CD4-positive, alpha-beta T cell treated with Interleukin-15 for 4 hours (primary cell): Measurements from ENCODE around the gene CDAN1.

ENCODE experiments used
- DNase-seq: peaks from one replicate; pipeline ENCODE4 v3.0.0-alpha.2; 2020; ENCODE audit warnings: low spot score

CDAN1 gene

DNA sequence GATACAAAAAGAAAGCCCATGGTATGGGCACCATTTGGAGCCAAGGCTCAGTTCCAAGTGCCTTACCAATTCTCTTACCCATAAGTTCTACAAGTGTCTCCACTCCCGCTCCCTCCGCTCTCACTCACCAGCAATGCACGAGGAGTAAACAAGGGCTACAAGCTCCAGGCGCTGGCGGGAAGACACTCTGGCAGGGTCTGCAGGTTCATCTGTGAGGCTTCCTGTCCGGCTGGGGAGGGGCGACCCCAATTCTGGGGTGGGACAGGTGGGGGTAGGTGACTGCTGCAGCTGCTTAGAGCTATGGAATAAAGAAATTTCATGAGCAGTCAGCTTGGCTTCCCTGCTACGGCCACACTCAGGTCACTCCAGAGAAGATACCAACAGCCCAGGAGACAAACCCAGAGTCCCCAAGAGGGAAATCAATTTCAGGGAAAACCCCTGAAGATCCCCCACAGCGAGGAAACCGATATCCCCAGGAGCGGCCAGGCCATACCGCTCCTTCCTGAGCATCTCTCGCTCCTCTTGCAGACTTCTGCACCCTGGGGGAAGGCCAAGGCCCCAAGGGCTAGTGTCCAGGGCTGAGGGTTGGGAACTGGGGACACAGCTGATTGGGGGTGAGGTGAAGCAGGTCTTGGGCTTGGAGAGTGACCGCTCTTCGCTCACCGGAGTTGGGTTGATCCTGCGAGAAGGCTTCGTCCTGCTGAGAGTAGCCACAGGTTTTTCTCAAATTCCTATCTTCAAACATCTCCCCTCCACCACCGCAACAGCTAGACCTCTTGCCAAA lies 1.4 kb downstream of the CDAN1 start:
- no peak for DNase-seq

DNA sequence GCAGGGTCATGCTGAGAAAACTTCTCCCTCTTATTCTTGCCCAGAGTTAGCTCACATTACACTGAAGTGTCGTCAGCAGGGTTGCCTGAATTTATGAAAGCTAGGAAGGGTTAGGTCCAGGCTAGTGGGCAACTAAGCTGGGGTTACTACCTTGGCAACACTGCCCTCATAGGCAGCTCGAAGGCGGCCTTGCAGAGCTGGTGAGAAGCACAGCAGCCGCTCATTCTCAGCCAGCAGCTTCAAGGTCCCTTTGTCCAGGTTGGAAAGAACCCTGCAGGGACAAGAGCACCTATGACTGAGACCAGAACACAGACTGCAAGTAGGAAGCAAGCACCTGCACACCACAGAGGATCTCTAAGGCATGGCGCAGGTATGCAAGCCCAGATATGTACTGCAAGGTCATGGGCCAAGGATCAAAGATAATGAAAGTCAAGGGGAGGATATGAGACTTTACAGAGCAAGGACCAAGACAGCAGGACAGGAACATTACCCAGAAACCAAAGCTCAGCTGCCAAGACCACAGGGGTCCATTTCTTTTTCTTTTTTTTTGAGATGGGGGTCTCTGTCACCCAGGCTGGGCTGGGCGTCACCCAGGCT lies 2.8 kb downstream of the CDAN1 start:
- no peak for DNase-seq

DNA sequence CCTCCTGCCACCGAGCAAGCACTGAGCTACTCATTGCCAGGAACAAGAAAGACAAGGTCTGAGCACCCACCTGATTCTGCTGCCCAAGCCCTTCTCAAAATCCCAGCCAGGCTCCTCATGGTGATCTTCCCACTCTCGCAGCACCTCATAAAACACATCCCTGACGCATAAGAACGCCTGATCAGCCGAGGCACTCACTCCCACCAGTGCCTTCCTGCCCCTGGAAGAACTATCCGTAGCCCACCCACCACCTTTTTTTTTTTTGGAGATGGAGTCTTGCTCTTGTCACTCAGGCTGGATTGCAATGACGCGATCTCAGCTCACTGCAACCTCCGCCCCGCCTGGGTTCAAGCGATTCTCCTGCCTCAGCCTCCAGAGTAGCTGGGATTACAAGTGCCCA lies 3.9 kb downstream of the CDAN1 start:
- no peak for DNase-seq

DNA sequence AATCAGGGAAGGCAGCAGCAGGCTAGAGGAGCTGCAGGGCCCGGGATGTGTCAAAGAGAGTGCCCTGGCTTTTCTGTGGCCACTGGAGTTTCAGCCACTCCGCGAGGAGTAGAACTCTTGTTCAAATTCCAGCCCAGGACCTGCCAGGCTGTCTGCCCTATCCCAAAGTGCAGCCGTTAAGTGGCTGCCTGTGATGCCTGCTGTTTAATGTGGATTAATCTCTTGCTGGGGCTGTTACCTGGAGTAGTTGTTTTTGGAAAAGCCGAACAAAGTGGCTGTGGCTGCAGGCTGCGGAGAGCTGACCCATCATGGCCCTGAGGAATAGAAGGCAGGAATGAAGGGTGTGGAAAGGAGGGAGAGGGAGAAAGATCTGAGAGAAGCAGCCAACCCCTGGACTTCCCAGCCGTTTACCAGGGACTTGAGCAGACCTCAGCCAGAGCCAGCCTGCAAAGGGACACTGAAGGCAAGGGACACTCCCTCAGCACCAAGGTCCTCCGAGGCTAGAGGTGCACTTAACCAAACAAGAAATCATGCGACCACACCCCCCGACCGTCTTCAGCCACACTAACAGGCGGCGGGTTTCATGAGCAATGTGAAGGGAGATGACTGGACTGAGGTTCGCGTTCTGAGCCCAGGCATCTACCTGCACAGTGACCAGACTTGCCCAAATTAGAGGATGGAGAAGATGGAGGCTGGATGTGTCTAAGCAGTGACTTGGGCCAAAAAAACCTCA lies 4.7 kb downstream of the CDAN1 start:
- DNase-seq = no peak

DNA sequence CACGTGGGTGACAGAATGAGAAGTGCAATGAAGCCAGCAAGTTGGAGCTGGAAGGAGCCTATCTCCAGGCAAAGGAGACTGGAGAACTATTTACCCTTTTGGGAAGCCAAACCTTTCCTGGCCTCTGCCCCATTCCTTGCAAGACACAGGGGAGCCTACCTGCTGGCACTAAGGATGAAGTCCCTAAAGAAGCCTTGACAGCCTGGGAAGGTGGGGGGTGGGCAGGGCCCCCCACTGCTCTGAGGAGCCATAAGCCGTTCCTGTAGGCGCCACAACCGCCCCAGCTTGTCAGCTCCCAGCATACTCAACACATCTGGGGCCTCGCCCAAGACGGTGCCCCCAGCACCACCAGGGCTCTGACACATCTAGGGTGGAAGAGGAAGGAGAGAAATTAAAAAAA lies 5.5 kb downstream of the CDAN1 start:
- no peak for DNase-seq

DNA sequence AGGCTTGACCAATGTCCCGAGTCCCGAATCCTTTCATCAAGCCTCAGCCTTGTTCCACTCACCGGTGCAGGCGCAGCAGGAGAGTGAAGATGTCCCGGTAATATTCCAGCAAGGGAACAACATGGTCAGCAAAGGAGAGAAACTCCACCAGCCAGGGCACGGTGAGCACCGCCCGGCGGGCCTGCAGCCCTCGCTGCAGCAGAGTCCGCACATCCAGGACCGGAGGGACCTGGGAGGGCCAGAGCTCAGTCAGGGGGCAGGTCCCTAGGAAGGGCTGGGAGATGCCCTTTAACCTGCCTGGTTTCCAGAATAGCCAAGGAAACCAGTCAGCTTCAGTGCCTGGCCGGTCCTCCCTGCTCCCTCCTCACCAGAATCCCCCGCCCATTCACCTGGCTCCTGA lies 6.4 kb downstream of the CDAN1 start:
- no peak for DNase-seq

DNA sequence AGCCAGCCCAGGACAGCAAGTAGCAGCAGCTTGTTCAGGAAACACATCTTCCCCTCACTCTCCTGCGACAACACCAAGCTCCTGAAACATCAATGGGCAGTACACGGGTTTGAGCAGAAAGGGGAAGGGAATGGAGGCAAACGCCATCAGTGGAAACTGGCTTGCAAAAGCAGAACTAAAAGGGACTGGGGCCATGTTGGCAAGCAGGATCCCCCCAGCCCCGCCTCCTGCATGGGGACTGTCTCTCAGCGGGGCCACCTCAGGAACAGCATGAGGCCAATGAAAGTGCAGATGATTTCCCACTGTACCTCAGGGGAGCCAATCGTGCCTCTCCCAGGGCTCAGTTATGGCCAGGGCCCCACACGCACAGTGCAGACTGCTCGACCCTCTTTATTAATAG lies 6.8 kb downstream of the CDAN1 start:
- DNase-seq = no peak

DNA sequence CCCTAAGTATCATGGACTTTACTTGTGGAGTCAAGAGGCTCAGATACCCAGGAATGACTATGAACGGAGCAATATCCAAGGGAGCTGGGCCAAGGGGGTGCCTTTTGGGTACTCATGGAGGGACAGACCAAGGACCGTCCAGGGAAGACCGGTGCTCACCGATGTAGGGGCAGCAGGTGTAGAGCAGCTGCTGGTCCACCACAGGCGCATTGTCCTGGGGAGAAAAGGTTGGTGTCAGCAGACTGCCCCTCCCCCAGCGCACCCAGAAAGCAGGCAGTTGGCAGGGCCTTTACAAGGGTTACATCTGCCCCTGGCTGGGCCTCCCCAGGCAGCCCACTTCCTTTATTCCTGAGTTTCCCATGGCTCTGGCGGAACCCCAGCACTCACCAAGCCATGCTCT lies 7.5 kb downstream of the CDAN1 start:
- DNase-seq = no peak

DNA sequence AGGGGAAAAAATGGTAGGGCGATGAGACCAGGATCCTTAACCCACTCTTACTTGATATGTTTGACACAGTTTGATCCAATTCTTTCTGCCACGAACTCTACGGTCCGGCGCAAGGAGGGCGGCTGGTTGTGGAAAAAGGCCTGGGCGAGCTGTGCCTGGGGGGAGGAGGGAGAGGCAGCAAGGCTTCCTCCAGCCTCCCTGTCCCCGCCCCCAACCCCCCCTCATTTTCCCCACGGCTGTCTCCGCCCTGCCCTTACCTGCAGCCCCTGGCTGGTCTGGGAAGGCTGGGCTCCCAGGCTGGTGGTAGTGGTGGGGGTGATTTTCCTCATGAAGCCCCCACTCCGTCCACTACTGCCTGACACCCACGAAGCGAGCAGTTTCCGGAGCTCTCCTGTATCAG lies 8.0 kb downstream of the CDAN1 start:
- no peak for DNase-seq

DNA sequence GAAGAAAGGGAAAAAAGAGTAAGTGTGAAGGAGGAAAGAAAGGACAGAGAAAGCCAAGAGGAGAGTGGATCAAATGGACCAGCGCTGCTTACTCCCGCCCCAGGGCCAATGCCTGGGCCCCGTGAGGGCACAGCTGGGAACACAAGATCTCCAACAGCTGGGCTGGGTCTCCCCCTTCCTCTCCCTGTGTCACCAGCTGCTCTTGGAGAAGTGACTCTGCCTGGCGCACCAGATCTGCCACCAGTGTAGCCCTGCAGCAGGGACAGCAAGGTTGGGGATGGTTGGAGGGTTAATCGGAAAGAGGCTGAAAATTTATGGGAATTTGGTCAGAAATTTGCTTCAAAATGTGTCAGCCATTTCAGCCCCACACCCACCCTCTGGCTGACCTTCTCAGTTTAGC lies 8.4 kb downstream of the CDAN1 start:
- DNase-seq = no peak

DNA sequence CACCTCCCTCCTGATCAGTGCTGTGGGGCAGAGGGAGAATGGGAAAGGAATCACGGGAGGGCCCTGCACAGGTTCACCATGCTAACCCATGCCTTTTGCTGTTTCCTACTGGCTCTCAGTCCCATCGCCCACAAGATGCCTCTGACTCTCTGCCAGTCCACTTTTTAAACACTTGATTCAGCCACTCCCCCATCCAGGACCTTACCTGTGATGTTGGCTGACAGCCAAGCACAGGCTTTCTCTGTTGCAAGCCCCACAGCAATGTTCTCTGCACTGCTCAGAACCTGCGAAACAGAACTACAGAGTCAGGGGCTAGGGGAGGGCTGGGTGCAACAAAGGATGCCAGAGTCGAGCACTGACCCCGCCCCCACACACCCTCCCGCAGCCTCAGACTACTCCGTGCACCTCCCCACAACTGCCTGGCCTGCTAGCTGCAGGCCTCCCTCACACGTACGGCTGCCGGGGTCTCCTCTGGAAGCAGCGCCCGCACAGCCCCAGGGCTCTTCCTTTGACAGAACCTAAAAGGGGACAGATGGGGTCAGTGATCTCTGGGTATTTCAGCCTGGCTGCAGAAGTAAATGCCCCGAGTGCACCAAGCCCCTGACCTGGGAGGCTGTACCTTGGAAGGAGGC lies 9.1 kb downstream of the CDAN1 start:
- DNase-seq = no peak

DNA sequence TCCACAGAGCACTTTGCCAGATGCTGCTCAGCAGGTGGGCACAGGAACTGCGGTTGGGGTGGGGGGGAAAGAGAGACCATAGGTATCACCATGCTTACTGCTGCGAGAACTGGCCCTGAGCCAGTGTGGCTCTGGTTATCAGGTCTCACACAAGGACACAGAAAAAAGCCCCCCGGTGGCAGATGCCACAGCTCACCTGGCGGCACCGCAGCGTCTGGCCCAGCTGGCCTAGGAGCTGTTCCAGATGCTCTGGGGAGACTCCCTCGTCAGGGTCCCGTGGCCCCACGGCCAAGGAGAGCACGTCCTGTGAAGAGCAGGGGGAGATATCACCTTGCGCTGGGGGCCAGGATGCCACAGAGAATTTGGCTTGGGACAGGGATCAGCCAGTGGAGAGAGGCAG lies 10.8 kb downstream of the CDAN1 start:
- DNase-seq = no peak

DNA sequence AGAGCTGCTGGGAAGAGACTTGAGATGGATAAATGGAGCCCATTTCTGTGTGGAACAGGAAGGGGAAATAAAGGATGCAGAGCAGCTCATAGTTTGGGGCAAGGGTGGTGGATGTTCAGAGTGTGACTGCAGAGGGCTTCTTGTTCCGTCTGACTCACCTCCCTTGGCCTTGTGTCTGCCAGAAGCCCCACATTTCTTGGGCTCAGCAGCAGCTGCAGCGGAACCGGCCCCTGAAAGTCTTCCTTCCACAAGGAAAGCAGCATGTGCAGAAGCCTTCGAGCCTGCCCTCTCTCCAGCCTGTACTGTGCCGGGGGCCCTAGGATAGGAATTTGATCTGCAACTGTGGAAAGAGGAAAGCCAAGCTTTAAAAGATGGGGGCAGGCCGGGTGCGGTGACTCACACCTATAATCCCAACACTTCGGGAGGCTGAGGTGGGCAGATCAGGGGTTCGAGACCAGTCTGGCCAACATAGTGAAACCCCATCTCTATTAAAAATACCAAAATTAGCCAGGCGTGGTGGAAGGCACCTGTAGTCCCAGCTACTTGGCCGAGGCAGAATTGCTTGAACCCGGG lies 11.5 kb downstream of the CDAN1 start:
- no peak for DNase-seq

DNA sequence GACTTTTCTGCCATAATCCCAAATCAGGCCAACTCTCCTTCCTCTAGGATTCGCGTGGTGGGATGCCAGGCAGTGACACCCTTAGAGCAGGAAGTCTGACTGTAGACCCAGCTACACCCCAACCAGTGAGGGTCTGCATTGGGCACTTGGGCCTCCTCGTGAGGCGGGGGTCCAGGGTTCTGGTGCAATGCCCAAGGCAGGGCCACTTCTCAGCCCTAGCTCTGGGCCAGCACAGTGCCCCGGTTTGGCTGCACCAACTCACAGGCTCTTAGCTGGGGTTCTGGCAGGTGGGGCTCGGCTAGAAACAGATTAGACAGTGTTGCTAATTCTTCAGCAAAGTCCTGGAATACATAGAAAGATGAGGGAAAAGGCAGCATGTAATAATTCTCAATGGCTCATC lies 12.7 kb downstream of the CDAN1 start:
- DNase-seq = no peak

DNA sequence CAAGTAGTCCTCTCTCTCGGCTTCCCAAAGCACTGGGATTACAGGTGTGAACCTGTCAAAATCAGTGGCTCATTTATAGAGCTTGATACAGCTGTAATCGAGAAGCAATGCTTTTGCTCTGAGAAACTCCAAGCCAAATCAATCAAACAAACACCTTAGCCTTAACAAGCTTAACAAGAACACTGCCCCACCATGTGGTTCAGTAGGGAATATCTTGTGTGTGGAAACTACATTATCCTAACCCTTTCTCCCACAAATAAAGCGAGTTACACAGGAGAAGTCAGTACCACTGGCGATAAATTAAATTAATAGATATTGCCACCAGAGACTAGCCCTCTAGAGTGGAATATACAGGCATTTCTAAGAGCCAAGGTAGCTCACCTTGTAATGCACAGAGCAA lies 13.9 kb downstream of the CDAN1 start:
- no peak for DNase-seq

DNA sequence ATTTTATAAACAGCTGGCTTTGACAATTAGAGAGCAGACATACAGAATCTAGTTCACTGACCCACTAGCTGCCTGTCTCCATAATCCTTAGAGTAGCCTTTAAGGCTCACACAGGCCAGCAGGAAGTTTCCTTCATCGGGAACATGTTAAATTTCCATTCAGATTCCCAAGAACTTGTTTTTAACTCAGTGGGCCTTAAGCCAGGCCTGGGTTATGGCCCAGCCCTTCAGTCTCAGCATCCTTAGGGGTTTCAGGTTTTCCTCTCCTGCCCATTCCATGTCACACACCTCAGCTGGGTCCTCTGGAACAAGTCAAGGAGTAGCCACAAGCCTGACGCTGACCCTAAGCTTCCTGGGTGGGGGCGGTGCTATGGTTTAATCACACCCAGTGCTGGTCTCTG lies 15.0 kb downstream of the CDAN1 start:
- DNase-seq = no peak

DNA sequence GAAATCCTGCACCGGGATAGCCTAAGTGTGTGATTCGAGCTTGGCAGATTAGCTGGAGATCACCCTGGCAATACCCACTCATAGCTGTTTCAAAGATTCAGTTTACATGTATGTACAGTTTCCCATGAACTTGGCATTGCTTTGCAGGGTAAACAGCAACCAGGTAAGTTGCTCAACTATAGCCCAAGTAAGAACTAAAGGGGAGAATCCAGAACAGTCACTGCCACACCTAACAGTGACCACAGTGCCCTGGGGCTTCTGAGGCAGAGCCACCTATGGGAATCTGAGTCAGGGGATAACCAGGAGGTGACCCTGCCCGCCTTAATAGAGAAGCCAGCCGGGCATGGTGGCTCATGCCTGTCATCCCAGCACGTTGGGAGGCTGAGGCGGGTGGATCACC lies 15.9 kb downstream of the CDAN1 start:
- no peak for DNase-seq

DNA sequence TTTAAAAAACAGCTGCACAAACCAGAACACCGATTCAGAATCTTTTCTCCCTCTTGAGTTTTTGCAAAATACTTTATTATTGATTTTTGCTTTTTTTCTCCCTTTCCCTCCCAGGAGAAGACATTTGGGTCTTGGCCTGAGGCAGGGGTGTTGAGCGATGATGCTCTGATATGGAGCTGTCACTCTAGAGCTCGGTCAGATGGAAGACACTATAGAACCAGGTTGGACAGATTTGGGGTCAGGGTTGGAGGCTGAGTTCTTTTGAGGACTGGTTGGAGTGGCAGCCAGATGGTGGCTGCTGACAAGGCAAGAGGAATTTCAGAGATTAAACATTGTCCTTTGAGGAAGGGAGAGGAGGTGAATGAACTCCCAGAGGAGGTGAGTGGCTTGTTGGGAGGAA lies 16.9 kb downstream of the CDAN1 start:
- no peak for DNase-seq

DNA sequence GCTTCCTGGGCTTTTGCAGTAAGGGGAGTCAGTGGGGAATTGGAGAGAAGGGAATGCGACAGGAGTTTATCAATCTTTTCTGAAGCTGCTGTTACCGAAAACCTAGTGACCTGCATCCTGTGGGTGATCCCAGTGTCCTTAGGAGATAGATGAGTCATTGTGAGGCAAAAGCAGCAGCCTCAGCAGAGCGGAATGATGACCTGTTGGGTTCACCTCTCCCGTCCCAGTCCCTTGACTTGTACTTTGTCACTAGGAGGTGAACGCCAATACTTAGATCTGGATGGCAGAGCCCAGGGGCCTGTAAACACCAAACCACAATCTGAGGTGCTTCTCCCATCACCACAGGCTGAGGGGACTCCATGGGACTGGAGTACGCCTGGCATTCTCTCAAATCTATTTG lies 17.9 kb downstream of the CDAN1 start:
- no peak for DNase-seq

DNA sequence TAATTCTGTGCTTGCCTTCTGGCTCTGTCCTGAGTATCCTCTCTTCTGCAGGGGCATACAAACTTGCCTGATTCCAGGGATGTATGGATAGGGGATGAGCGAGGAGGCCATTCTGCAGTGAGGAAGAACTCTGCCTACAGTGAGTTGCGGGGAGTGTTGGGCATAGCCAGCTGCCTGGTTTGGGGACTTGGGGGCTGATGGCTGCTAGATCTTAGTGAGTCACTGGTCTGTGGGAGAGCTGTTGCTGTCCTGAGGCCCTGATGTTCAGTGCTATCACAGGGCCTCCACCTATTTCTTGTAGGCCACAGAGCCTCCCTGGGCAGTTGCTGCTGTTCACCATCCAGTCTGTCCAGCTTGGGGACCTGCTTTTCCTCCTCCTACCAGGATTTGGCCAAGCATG lies 20.3 kb downstream of the CDAN1 start:
- DNase-seq = no peak

DNA sequence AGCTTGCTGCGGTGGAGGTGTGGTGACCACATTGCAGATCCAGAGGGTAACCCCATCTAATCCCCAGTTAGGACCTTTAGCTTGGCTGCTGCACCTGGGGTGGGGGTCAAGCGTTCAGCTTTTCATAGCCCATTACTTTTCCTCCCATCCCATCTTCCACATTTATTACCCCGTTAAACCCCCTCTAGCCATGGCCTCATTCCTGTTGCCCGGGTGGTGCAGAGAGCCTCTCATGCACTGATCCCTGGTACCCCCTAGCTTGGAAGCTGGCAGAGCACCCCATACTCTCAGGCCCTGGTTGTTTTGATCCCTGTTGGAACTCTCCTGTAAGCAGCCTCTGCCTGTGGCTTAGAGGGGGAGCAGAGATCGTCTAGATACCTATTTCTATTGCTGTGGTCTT lies 20.8 kb downstream of the CDAN1 start:
- no peak for DNase-seq

DNA sequence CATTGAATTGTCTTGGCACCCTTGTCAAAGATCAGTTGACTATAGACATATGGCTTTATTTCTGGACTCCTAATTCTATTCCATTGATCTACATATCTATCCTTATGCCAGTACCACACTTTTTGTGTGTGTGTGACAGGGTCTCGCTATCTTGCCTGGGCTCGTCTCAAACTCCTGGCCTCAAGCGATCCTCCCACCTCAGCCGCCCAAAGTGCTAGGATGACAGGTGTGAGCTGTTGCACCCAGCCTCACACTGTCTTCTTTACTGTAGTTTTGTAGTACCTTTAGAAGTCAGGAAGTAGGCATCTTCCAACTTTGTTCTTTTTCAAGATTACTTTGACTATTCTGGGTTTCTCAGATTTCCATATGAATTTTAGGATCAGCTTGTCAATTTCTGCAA lies 24.3 kb downstream of the CDAN1 start:
- no peak for DNase-seq

DNA sequence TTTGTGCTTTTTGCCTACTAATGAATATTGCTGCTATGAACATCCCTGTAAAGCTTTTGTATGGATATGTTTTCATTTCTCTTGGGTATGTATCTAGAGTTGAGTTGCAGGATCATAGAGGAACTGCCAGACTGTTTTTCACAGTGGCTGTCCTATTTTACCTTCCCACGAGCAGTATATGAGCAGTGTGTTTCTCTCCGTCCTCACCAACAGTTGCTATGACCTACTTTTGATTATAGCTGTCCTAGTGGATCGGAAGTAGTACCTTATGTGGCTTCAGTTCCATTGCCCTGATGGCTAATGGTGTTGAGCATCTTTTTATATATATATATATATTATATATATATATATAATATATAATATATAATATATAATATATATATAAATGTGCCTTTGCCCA lies 25.2 kb downstream of the CDAN1 start:
- DNase-seq = no peak
